Stimulated activated CD4-positive, alpha-beta T cell treated with anti-CD3 and anti-CD28 coated beads, TNF-alpha, amount 100 ng/mL, for 1 hour (primary cell): ENCODE measurements around the gene PFDN1.

ENCODE experiments used
- DNase-seq, 3 donors: peaks; one replicate each; pipeline ENCODE4 v3.0.0-alpha.2; 2020; ENCODE audit warnings: low read depth in 3 of 3, low spot score in 1 of 3

PFDN1 gene

GRCh38 chr5:140261403-140262171 is 41.3 kb downstream of the PFDN1 start:
- DNase-seq: peak in 1 of 3 donors; percentile 11

GRCh38 chr5:140260089-140260656 is 42.7 kb downstream of the PFDN1 start:
- no peak for DNase-seq

GRCh38 chr5:140259500-140259899 is 43.4 kb downstream of the PFDN1 start:
- DNase-seq: no peak

GRCh38 chr5:140258873-140259272 is 44.0 kb downstream of the PFDN1 start:
- DNase-seq: no peak

- DNase-seq: no peak
Observed at GRCh38 chr5:140258016-140258415, 44.9 kb downstream of the PFDN1 start.

- DNase-seq: no peak
Observed at GRCh38 chr5:140256726-140257125, 46.2 kb downstream of the PFDN1 start.

- no peak for DNase-seq
Observed at GRCh38 chr5:140255460-140256157, 47.3 kb downstream of the PFDN1 start.

- DNase-seq: no peak
Observed at GRCh38 chr5:140253985-140254384, 48.9 kb downstream of the PFDN1 start.

- no peak for DNase-seq
Observed at GRCh38 chr5:140252470-140253126, 50.3 kb downstream of the PFDN1 start.

- DNase-seq: no peak
Observed at GRCh38 chr5:140251527-140251973, 51.4 kb downstream of the PFDN1 start.

- DNase-seq: no peak
Observed at GRCh38 chr5:140250386-140250785, 52.5 kb downstream of the PFDN1 start.

- DNase-seq: no peak
Observed at GRCh38 chr5:140249536-140249935, 53.4 kb downstream of the PFDN1 start.

- no peak for DNase-seq
Observed at GRCh38 chr5:140248414-140248813, 54.5 kb downstream of the PFDN1 start.

- no peak for DNase-seq
Observed at GRCh38 chr5:140246378-140247122, 56.4 kb downstream of the PFDN1 start.

GRCh38 chr5:140245926-140246325 is 57.0 kb downstream of the PFDN1 start:
- DNase-seq: no peak

- DNase-seq: no peak
Observed at GRCh38 chr5:140245341-140245740, 57.6 kb downstream of the PFDN1 start.

- peak; percentile 53 to 70 (median 57) for DNase-seq
Observed at GRCh38 chr5:140244525-140245025, 58.3 kb downstream of the PFDN1 start.

GRCh38 chr5:140243706-140244250 is 59.1 kb downstream of the PFDN1 start:
- DNase-seq: no peak

GRCh38 chr5:140242890-140243585 is 59.9 kb downstream of the PFDN1 start:
- DNase-seq: no peak

- DNase-seq: no peak
Observed at GRCh38 chr5:140242099-140242498, 60.8 kb downstream of the PFDN1 start.
